Natural killer cell (primary cell): ENCODE measurements around the gene PLEKHN1. TPM values are rescaled to one million over a fixed set of nuclear protein-coding genes. Genes with fewer than 3 reads are reported as not detected.

Source experiments
- ATAC-seq, 3 donors: fragments of 150-1000 bp in 2 of 3; fragments of 200-7000 bp in 1 of 3; cut with Tn5 transposase; 1 replicate in 1 of 3; 2 replicates in 2 of 3; pipeline ENCODE4 v1.10.0; 2021; ENCODE audit warnings: mild to moderate bottlenecking in 2 of 3, moderate library complexity in 2 of 3
- DNase-seq, 2 donors: peaks; one replicate each; pipeline versions ENCODE4 v3.0.0 to v3.0.0-alpha.2; 2013 to 2021; ENCODE audit warnings: mixed read lengths in 1 of 2
- H3K27ac ChIP-seq: one replicate; pipeline ENCODE4 v1.5.1; 2013; ENCODE audit warnings: mild to moderate bottlenecking, low read length
- H3K27me3 ChIP-seq: one replicate; pipeline ENCODE4 v1.6.1; 2013; ENCODE audit warnings: low read length; ENCODE audit not compliant: control insufficient read depth, insufficient read depth
- H3K36me3 ChIP-seq: one replicate; pipeline ENCODE4 v1.6.1; 2013; ENCODE audit warnings: low read length; ENCODE audit not compliant: control insufficient read depth, insufficient read depth
- H3K4me1 ChIP-seq: one replicate; pipeline ENCODE4 v1.6.1; 2013; ENCODE audit warnings: low read length; ENCODE audit not compliant: control insufficient read depth, insufficient read depth
- H3K4me3 ChIP-seq: one replicate; pipeline ENCODE4 v1.5.1; 2013; ENCODE audit warnings: low read length
- H3K9me3 ChIP-seq: one replicate; pipeline ENCODE4 v1.6.1; 2013; ENCODE audit warnings: low read length; ENCODE audit not compliant: control insufficient read depth, insufficient read depth
- H3K27ac Mint-ChIP-seq, 2 donors: one replicate each; pipeline ENCODE4 v1.8.0; 2022; ENCODE audit warnings: mild to moderate bottlenecking in 2 of 2, mixed read lengths in 2 of 2, moderate library complexity in 1 of 2
- H3K27me3 Mint-ChIP-seq, 2 donors: one replicate each; pipeline ENCODE4 v1.8.0; 2022; ENCODE audit warnings: low read depth in 2 of 2, mixed read lengths in 2 of 2
- H3K36me3 Mint-ChIP-seq: one replicate; pipeline ENCODE4 v1.8.0; 2022; ENCODE audit warnings: mixed read lengths
- H3K4me1 Mint-ChIP-seq, 2 donors: one replicate each; pipeline ENCODE4 v1.8.0; 2022; ENCODE audit warnings: mixed read lengths in 2 of 2
- H3K4me3 Mint-ChIP-seq: one replicate; pipeline ENCODE4 v1.8.0; 2022; ENCODE audit warnings: mild to moderate bottlenecking, moderate library complexity, mixed read lengths
- H3K9me3 Mint-ChIP-seq, 2 donors: one replicate each; pipeline ENCODE4 v1.8.0; 2022; ENCODE audit warnings: mixed read lengths in 2 of 2
- CTCF ChIP-seq: fragments of 200-600 bp; IDR thresholded peaks from one replicate; pipeline ENCODE4 v1.8.0; 2022; ENCODE audit warnings: antibody characterized with exemption
- WGBS: methylation state at CpG from one replicate; pipeline ENCODE4 v1.1.7; 2013; ENCODE audit warnings: missing lambda C conversion rate; ENCODE audit not compliant: insufficient coverage; 5-methylcytosine and 5-hydroxymethylcytosine counted together
- intact Hi-C: fragments of 100-400 bp; cut with micrococcal nuclease; formaldehyde crosslinking; loops from one replicate; pipeline ENCODE4 v1.14.2; 2022
- total RNA-seq, 4 donors: library from RNA; stranded (reverse); fragments of 120-200 nt in 1 of 4; gene quantifications; one replicate each; pipeline versions ENCODE4 v1.2.3 to v1.2.4, GENCODE V29; 2013 to 2022

PLEKHN1 gene
- total RNA-seq, 3 donors from 2014 or later (not counting 1 experiment from before 2014, with no cell fraction given): 1.3 to 1.9 (median 1.3) TPM

- peaks cover 20% of the 10 kb centered on the region for H3K4me1 ChIP-seq
- no peaks in the 10 kb centered on the region for H3K36me3 Mint-ChIP-seq
- 86% methylated on average over 15 of the region's 15 CpGs for WGBS
- ATAC-seq: no peak
- no peaks in the 10 kb centered on the region for H3K4me1 Mint-ChIP-seq
- no peak for DNase-seq
- H3K4me3 Mint-ChIP-seq: no peak overlapping the region
- H3K27me3 ChIP-seq: peaks cover 13% of the 10 kb centered on the region
- H3K9me3 Mint-ChIP-seq: no peaks in the 10 kb centered on the region
- H3K27me3 Mint-ChIP-seq: peaks cover 0 to 10% of the 10 kb centered on the region in 2 donors
- intact Hi-C loops: no loop called here
- H3K9me3 ChIP-seq: no peaks in the 10 kb centered on the region
- no peak overlapping the region for H3K27ac ChIP-seq
- no peak overlapping the region for H3K27ac Mint-ChIP-seq
- H3K36me3 ChIP-seq: no peaks in the 10 kb centered on the region
- H3K4me3 ChIP-seq: no peak overlapping the region
- no peak for TF ChIP-seq CTCF
Measured at GRCh38 chr1:969260-969855, 3.1 kb downstream of the PLEKHN1 start.

- DNase-seq: no peak
- H3K4me1 ChIP-seq: peaks cover 21% of the 10 kb centered on the region
- peaks cover 13% of the 10 kb centered on the region for H3K27me3 ChIP-seq
- 33% methylated on average over 33 of the region's 33 CpGs for WGBS
- no peak for ATAC-seq
- H3K4me3 Mint-ChIP-seq: no peak overlapping the region
- no peak for TF ChIP-seq CTCF
- intact Hi-C loops: no loop called here
- no peaks in the 10 kb centered on the region for H3K36me3 ChIP-seq
- no peaks in the 10 kb centered on the region for H3K4me1 Mint-ChIP-seq
- H3K27ac ChIP-seq: no peak overlapping the region
- peaks cover 0 to 13% of the 10 kb centered on the region in 2 donors for H3K27me3 Mint-ChIP-seq
- no peak overlapping the region for H3K4me3 ChIP-seq
- H3K36me3 Mint-ChIP-seq: no peaks in the 10 kb centered on the region
- H3K9me3 ChIP-seq: no peaks in the 10 kb centered on the region
- no peaks in the 10 kb centered on the region for H3K9me3 Mint-ChIP-seq
- H3K27ac Mint-ChIP-seq: no peak overlapping the region
Measured at GRCh38 chr1:970242-970972, 4.1 kb downstream of the PLEKHN1 start.

GRCh38 chr1:970973-971730 is 4.9 kb downstream of the PLEKHN1 start:
- no peak for ATAC-seq
- Histone ChIP-seq H3K9me3 (no peaks in the 10 kb centered on the region), H3K36me3 (no peaks in the 10 kb centered on the region), H3K27me3 (peaks cover 13% of the 10 kb centered on the region), H3K4me1 (peaks cover 22% of the 10 kb centered on the region), H3K27ac (no peak overlapping the region), H3K4me3 (no peak overlapping the region)
- 49% methylated on average over 39 of the region's 42 CpGs for WGBS
- no peaks in the 10 kb centered on the region for H3K9me3 Mint-ChIP-seq
- peaks cover 0 to 7% of the 10 kb centered on the region in 2 donors for H3K4me1 Mint-ChIP-seq
- H3K27me3 Mint-ChIP-seq: peaks cover 0 to 20% of the 10 kb centered on the region in 2 donors
- TF ChIP-seq CTCF: no peak
- intact Hi-C loops: no loop called here
- no peak overlapping the region for H3K4me3 Mint-ChIP-seq
- DNase-seq: no peak
- no peaks in the 10 kb centered on the region for H3K36me3 Mint-ChIP-seq
- H3K27ac Mint-ChIP-seq: no peak overlapping the region
